HepG2 (cell line): ENCODE results near the gene RAMP3. TPM values are rescaled to one million over a fixed set of nuclear protein-coding genes. Genes with fewer than 3 reads are reported as not detected.

Experiments
- ATAC-seq: fragments of 200-7000 bp; cut with Tn5 transposase; 3 replicates; pipeline ENCODE4 v1.9.1; 2020; ENCODE audit warnings: mild to moderate bottlenecking, moderate library complexity
- BruUV-seq: library from RNA; stranded (reverse); fragments of 400-500 nt; replicated peaks from 2 replicates; lab custom pipeline; 2021; lab: Mats Ljungman, UMichigan
- CTCF ChIA-PET: fragments of 300-600 bp; formaldehyde crosslinking; extraction: SDS; loops from one replicate; lab custom pipeline; 2021; ENCODE audit warnings: low total read pairs, inconsistent platforms, low intra/inter-chr PET ratio; lab: Yijun Ruan, JAX
- POLR2A ChIA-PET: fragments of 350-600 bp; sonication (Branson Sonifier 250); formaldehyde crosslinking; loops from one replicate; lab custom pipeline; 2020; ENCODE audit warnings: antibody characterized with exemption, inconsistent platforms; lab: Yijun Ruan, JAX
- DNase-seq: peaks from one replicate; pipeline ENCODE4 v3.0.0-alpha.2; 2015; ENCODE audit warnings: low spot score
- FAIRE-seq: peaks from 3 replicates; lab custom pipeline; 2011; peaks lifted over from hg19 to GRCh38; lab: Jason Lieb, UNC
- H2AFZ ChIP-seq: one replicate; pipeline ENCODE4 v1.6.1; 2011; ENCODE audit warnings: low read length, inconsistent platforms
- H3K27ac ChIP-seq: fragments of 300-600 bp; 3 replicates; pipeline ENCODE4 v1.8.0; 2011; ENCODE audit warnings: mixed run types, mild to moderate bottlenecking, mixed read lengths, low read length, inconsistent platforms; ENCODE audit not compliant: insufficient read depth; ENCODE audit errors: extremely low read length
- H3K27me3 ChIP-seq, 2 experiments: fragments of 200-600 bp in 1 of 2; 2 replicates in 1 of 2; 3 replicates in 1 of 2; pipeline versions ENCODE4 v1.6.0 to v1.8.0; 2011; ENCODE audit warnings: low read length in 2 of 2, mild to moderate bottlenecking in 2 of 2, moderate library complexity in 2 of 2, inconsistent platforms in 1 of 2; ENCODE audit not compliant: insufficient read depth in 2 of 2, control insufficient read depth in 1 of 2
- H3K36me3 ChIP-seq, 2 experiments: fragments of 200-600 bp in 1 of 2; replicated peaks in 1 of 2; 2 replicates in 1 of 2; 3 replicates in 1 of 2; pipeline versions ENCODE4 v1.5.1 to v1.8.0; 2011; ENCODE audit warnings: low read length in 2 of 2, inconsistent platforms in 1 of 2; ENCODE audit not compliant: insufficient read depth in 2 of 2, control insufficient read depth in 1 of 2
- H3K4me1 ChIP-seq: 2 replicates; pipeline ENCODE4 v1.5.1; 2012; ENCODE audit warnings: low read length, inconsistent platforms; ENCODE audit not compliant: insufficient read depth
- H3K4me2 ChIP-seq: 2 replicates; pipeline ENCODE4 v1.6.0; 2011; ENCODE audit warnings: low read depth, low read length, inconsistent platforms
- H3K4me3 ChIP-seq, 3 experiments: fragments of 200-600 bp in 1 of 3; sonication (generic), shearing (Covaris generic) in 1 of 3; replicated peaks in 1 of 3; 2 replicates each; pipeline ENCODE4 v1.5.1; 2011 to 2016; ENCODE audit warnings: low read length in 3 of 3, inconsistent platforms in 2 of 3, low read depth in 2 of 3, mild to moderate bottlenecking in 2 of 3, control low read depth in 1 of 3, mixed read lengths in 1 of 3; ENCODE audit not compliant: insufficient read depth in 1 of 3
- H3K79me2 ChIP-seq: one replicate; pipeline ENCODE4 v1.6.1; 2011; ENCODE audit warnings: low read length, inconsistent platforms; ENCODE audit not compliant: insufficient read depth
- H3K9ac ChIP-seq: 2 replicates; pipeline ENCODE4 v1.6.0; 2011; ENCODE audit warnings: mild to moderate bottlenecking, low read depth, low read length, inconsistent platforms; ENCODE audit not compliant: insufficient read depth
- H3K9me3 ChIP-seq: 2 replicates; pipeline ENCODE4 v1.5.1; 2012; ENCODE audit warnings: mild to moderate bottlenecking, low read length
- H4K20me1 ChIP-seq: 2 replicates; pipeline ENCODE4 v1.6.0; 2011; ENCODE audit warnings: inconsistent platforms, mild to moderate bottlenecking, low read length, moderate library complexity; ENCODE audit not compliant: insufficient read depth
- HMGA1 ChIP-seq: sonication (generic); formaldehyde crosslinking; conservative IDR thresholded peaks from 2 replicates; pipeline ENCODE4 v1.4.0; 2020; ENCODE audit warnings: missing genetic modification reagents
- JUN ChIP-seq: sonication (generic); formaldehyde crosslinking; IDR thresholded peaks from 2 replicates; pipeline ENCODE4 v1.4.0; 2020; ENCODE audit warnings: mild to moderate bottlenecking, missing genetic modification reagents
- KLF6 ChIP-seq: IDR thresholded peaks from 2 replicates; pipeline ENCODE4 v1.8.0; 2016; ENCODE audit warnings: missing biosample characterization, missing genetic modification reagents
- XRCC5 ChIP-seq: fragments of 200-400 bp; formaldehyde crosslinking; optimal IDR thresholded peaks from 2 replicates; pipeline ENCODE3; 2017; ENCODE audit warnings: mild to moderate bottlenecking, low read length
- ZNF232 ChIP-seq: sonication (generic); formaldehyde crosslinking; IDR thresholded peaks from 2 replicates; pipeline ENCODE4 v1.4.0; 2020; ENCODE audit warnings: missing genetic modification reagents, borderline replicate concordance
- ZNF468 ChIP-seq: sonication (generic); formaldehyde crosslinking; IDR thresholded peaks from 2 replicates; pipeline ENCODE4 v1.8.0; 2022; ENCODE audit warnings: mild to moderate bottlenecking, moderate library complexity, missing genetic modification reagents
- ZNF768 ChIP-seq: sonication (generic); formaldehyde crosslinking; IDR thresholded peaks from 2 replicates; pipeline ENCODE4 v1.4.0; 2020; ENCODE audit warnings: missing genetic modification reagents
- ZNF770 ChIP-seq: sonication (generic); formaldehyde crosslinking; IDR thresholded peaks from 2 replicates; pipeline ENCODE4 v1.5.0; 2020; ENCODE audit warnings: mild to moderate bottlenecking, missing genetic modification reagents
- WGBS: methylation state at CpG from one replicate; pipeline ENCODE4 v1.1.6; 2017; ENCODE audit warnings: low lambda C conversion rate; 5-methylcytosine and 5-hydroxymethylcytosine counted together
- in situ Hi-C: cut with HindIII; loops from 2 replicates; pipeline ENCODE4 v1.10.0; 2017; ENCODE audit warnings: low pct_unique_long_range_greater_than_20kb; ENCODE audit not compliant: extremely low pct_ligation_motif_present
- intact Hi-C: fragments of 100-400 bp; cut with micrococcal nuclease; formaldehyde crosslinking; loops from one replicate; pipeline ENCODE4 v1.10.0; 2022; ENCODE audit not compliant: unreplicated experiment
- polyA plus RNA-seq, 8 experiments: library from polyadenylated mRNA; depleted of rRNA in 3 of 8; stranded (reverse) in 7 of 8; unstranded in 1 of 8; fragments of >200 nt; fragmentation: Illumina TruSeq in 4 of 8; extraction: Trizol in 4 of 8; gene quantifications; 2 replicates each; pipeline versions ENCODE4 v1.2.1 to v1.2.3, GENCODE V29; 2011 to 2016; ENCODE audit warnings: low read depth in 4 of 8, missing spikeins in 1 of 8, mixed read lengths in 1 of 8; ENCODE audit not compliant: insufficient read depth in 1 of 8
- total RNA-seq, 5 experiments: library from RNA; depleted of rRNA; stranded (reverse); fragments of >200 nt; fragmentation: Illumina TruSeq; extraction: Trizol; gene quantifications; 2 replicates each; pipeline ENCODE4 v1.2.3, GENCODE V29; 2016; ENCODE audit warnings: low read depth in 1 of 5

The RAMP3 gene
- total and polyA plus RNA-seq, 2 of the 13 experiments (the other 11 are each of a cell fraction or from before 2014, with no cell fraction given) = not detected

DNA sequence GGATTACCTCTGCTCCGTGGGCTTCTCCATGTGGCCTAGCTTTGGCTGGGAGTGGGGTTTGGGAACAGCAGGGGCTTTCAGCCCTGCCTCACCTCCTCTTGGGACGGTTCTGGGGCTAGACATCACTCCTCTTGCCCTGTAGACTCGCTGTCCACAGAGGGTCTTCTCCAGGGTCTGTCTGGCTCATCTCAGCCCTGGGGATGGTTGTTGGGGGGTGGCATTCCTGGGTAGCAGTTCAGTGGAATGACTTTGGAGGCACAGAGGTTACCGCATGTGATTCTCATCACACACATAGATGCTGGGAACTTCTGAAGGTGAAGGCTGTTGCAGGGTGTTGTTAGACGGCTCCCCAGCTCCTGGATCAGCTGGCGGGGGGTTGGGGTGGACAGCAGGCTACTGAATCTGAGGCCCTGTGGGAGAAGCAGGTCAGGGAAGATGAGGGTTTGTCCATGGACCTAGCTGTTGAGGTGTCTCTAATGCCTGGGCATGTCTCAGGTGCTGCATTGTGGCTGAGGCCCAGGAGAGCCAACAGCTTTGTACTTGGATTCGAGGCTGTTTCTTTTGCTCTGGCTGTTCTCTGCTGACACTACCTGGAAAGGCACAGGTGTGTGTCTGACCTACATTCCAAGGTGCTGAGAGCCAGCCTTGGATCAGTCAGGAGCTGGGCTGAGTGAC lies 23.8 kb downstream of the RAMP3 start:
- Histone ChIP-seq H3K9ac (no peak overlapping the region), H3K27ac (no peak overlapping the region), H4K20me1 (no peaks in the 10 kb centered on the region), H3K4me1 (no peaks in the 10 kb centered on the region), H3K79me2 (no peaks in the 10 kb centered on the region), H3K36me3 (no peaks in the 10 kb centered on the region), H3K27me3 (peaks cover 7 to 44% of the 10 kb centered on the region in 2 experiments; a peak in 4 of 5 replicates), H3K4me2 (no peak overlapping the region), H3K9me3 (no peaks in the 10 kb centered on the region), H2AFZ (no peak overlapping the region), H3K4me3 (no peak overlapping the region)
- BruUV-seq = no TSS peak
- TF ChIP-seq XRCC5 (no peak), HMGA1 (no peak), ZNF468 (no peak), ZNF768 (CRISPR knock-in tag) (no peak), KLF6 (CRISPR knock-in tag) (no peak), JUN (no peak)
- in situ Hi-C loops (no loop called here), intact Hi-C loops (no loop called here)
- ChIA-PET CTCF (no interaction called here), POLR2A (no interaction called here)
- FAIRE-seq = no peak
- no peak for ATAC-seq
- DNase-seq = no peak
- 0% methylated on average over 4 of the region's 7 CpGs for WGBS

DNA sequence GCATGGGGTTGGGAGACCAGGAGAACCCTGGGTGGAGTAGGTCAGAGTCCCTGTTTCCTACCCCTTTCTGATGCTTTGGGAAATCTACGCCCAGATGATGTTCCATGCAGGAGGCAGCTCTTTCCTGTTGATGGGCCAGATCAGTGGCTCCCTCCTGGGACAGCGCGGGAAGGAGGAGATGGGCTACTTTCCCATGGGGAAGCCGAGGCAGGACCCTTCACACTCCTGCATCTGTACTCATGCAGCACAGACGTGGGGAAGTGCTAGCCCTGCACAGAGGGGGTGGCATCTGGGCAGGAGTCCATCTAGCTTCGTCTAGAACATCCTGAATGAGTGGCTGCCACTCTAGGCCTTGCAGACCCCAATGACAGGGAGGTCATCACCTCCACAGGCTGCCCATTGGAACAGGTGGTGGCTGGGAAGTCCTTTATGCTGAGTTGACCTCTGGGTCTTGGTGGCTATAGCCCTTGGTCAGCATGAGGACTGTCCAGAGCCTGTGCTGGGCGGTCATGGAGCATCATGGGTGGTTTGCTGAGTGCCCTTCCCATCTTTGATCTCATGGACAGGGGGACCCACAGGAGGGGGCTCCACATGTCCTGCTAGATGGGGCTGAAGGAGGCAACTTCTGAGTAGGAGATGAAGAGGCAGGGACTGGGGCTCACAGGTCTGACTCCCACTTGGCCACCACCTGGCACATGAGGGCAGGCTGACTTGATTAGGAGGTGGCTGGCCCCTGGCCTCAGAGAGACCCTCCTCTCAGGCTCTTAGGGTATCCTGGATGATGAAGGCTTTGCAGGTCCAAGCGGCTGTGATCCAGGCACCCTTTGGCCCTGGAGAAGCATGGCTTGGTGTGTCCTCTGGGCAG lies 24.6 kb downstream of the RAMP3 start:
- intact Hi-C loops = no loop called here
- WGBS = 72% methylated on average over 3 of the region's 8 CpGs

More for the DNA sequence above, 24.6 kb downstream of the RAMP3 start:
- Histone ChIP-seq H3K9ac (no peak overlapping the region), H3K9me3 (no peaks in the 10 kb centered on the region), H3K4me1 (no peaks in the 10 kb centered on the region), H2AFZ (no peak overlapping the region), H3K4me2 (no peak overlapping the region), H4K20me1 (no peaks in the 10 kb centered on the region), H3K79me2 (no peaks in the 10 kb centered on the region), H3K27ac (no peak overlapping the region), H3K36me3 (no peaks in the 10 kb centered on the region), H3K4me3 (no peak overlapping the region), H3K27me3 (peaks cover 8 to 51% of the 10 kb centered on the region in 2 experiments; a peak in 4 of 5 replicates)
- CTCF ChIA-PET = no interaction called here
- DNase-seq (no peak), FAIRE-seq (no peak), ATAC-seq (no peak)
- POLR2A ChIA-PET = no interaction called here
- in situ Hi-C loops = no loop called here
- TF ChIP-seq ZNF232 (CRISPR knock-in tag) = no peak
- TF ChIP-seq ZNF770 (CRISPR knock-in tag) = no peak
- BruUV-seq = no TSS peak
